Duodenal mucosa (tissue), 2 donors: ENCODE results near the gene CCDC27.

Experiments
- H3K27ac ChIP-seq: one replicate; pipeline ENCODE4 v1.7.0; 2013; ENCODE audit warnings: low read depth, low read length
- H3K27me3 ChIP-seq, 2 donors: one replicate each; pipeline ENCODE4 v1.7.0; 2013; ENCODE audit warnings: low read length in 2 of 2, control low read depth in 1 of 2; ENCODE audit not compliant: insufficient read depth in 2 of 2, control insufficient read depth in 1 of 2
- H3K36me3 ChIP-seq, 2 donors: one replicate each; pipeline ENCODE4 v1.7.0; 2013; ENCODE audit warnings: low read length in 2 of 2, control low read depth in 1 of 2; ENCODE audit not compliant: insufficient read depth in 2 of 2, control insufficient read depth in 1 of 2
- H3K4me1 ChIP-seq, 2 donors: one replicate each; pipeline ENCODE4 v1.7.0; 2013; ENCODE audit warnings: low read length in 2 of 2, control low read depth in 1 of 2; ENCODE audit not compliant: insufficient read depth in 2 of 2, control insufficient read depth in 1 of 2
- H3K4me3 ChIP-seq, 2 donors: one replicate each; pipeline ENCODE4 v1.7.0; 2013; ENCODE audit warnings: low read length in 2 of 2, low read depth in 1 of 2
- H3K9ac ChIP-seq, 2 donors: one replicate each; pipeline ENCODE4 v1.7.0; 2013; ENCODE audit warnings: low read length in 2 of 2, low read depth in 1 of 2
- H3K9me3 ChIP-seq, 2 donors: one replicate each; pipeline ENCODE4 v1.7.0; 2013; ENCODE audit warnings: low read length in 2 of 2, control low read depth in 1 of 2; ENCODE audit not compliant: control insufficient read depth in 1 of 2

CCDC27 gene

DNA sequence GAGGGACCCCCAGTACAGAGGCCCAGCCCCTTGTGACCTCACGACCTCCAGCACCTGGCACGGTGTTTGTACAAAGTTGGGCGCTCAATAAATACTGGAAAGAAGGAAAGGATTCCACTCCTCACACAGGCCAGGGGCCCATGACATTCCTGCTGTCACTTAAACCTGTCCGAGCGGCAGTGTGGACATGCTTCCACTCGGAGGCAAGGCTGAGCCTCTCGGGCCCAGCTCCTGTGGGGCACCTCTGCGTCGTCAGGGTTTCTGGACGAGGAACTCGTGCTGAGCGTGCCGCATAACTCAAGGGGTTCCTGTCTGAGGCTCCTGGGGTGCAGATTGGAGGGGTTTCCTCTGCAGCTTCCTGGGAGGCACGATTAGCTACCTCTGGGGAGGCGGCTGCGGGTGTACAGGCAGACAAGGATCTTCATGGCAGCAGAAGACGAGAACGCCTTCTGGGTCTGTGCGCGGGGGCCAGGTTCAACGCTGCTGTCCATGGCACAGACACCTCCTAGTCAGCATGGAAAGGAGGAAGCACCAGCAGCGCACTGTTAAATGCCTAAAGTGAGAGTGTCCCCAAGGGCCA, 16.7 kb downstream of the CCDC27 start:
- H3K9ac ChIP-seq, result no peak overlapping the region
- no peaks in the 10 kb centered on the region for H3K9me3 ChIP-seq
- H3K27ac ChIP-seq, result no peak overlapping the region
- H3K36me3 ChIP-seq, result no peaks in the 10 kb centered on the region
- peaks cover 15% of the 10 kb centered on the region in 2 donors for H3K27me3 ChIP-seq
- H3K4me3 ChIP-seq, result no peak overlapping the region
- H3K4me1 ChIP-seq, result peaks cover 7 to 17% of the 10 kb centered on the region in 2 donors

DNA sequence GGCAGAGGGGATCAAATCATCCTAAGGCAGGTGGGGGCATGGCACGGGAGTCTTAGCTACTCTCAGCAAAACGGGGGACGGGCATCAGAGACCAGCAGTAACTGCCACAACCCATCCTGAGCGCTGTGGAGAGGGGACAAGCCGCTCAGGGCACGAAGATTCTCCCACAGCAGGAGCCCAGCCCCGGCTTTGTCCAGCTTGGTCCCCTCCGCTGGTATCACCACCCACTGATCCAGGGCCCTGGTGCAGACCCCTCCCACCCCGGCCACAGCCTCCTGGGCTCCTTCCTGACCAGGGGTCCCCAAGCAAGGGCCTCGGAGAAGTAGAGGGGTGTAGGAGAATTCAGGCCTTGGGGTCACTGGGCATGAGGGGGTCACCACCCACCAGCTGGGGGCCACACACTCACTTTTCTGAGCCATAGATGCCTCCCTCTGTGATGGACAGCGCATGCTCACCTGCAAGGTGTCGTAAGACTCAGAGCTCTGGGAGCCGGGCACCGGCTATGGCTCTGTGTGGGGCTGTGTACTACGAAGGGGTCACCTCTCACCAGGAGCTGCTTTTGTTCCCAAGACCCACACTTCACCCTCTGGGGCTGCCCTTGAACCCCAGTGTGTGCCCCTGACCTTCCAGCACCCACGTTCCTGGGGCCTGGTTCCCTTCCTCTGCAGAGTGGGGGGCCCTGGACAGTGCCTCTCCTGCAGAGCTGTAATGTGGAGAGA, 18.0 kb downstream of the CCDC27 start:
- Histone ChIP-seq H3K9ac (no peak overlapping the region), H3K27me3 (peaks cover 15 to 16% of the 10 kb centered on the region in 2 donors), H3K9me3 (no peaks in the 10 kb centered on the region), H3K4me1 (peaks cover 7 to 20% of the 10 kb centered on the region in 2 donors), H3K27ac (no peak overlapping the region), H3K4me3 (no peak overlapping the region), H3K36me3 (no peaks in the 10 kb centered on the region)

DNA sequence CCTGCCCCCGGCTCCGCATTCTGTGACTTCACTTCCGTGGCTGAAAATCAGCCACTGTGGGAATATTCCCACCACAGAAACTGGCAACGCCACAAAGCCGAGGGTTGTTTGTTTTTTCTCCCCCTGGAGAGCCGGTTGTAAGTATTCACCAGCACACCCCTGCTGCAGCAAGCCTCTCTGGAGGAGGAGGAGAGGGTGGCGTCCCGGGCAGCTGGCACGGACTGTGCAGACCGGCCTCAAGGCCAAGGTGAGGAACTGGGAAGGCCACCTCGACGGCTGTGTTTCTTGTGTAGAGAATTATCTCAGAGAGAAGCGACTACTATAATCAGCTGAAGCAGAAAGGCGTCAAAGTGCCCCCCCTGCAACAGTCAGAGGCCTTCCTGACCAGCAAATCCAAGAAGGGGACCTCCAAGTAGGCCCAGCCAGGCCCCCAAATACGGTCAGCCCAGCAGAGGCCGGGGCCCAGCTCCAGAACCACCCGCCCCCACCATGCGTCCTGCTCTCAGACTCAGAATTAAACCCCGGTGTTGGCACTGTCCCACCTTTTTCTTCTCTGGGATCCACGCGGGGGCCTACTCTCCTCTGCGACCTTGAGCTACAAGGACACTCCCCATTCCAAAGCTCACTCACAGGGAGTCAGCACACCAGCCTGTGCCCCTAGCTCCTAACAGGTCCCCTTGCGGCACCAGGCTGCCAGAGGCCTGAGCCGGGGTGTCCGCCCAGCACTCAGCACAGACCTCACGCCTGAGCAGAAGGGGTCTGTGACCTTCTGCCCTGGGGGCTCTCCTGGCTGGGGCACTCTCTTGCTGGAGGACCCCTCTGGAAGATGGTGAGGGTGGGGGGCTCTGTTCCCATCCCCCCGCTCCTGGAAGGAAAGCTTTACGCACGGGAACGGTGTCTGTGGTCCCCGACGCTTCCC, 19.1 kb downstream of the CCDC27 start:
- no peaks in the 10 kb centered on the region for H3K9me3 ChIP-seq
- peak overlapping the region in 1 of 2 donors; percentile 10 for H3K9ac ChIP-seq
- peaks cover 7 to 32% of the 10 kb centered on the region in 2 donors for H3K4me1 ChIP-seq
- no peaks in the 10 kb centered on the region for H3K36me3 ChIP-seq
- H3K4me3 ChIP-seq, result peak overlapping the region; percentile 49 to 62
- no peak overlapping the region for H3K27ac ChIP-seq
- H3K27me3 ChIP-seq, result peaks cover 11 to 16% of the 10 kb centered on the region in 2 donors

DNA sequence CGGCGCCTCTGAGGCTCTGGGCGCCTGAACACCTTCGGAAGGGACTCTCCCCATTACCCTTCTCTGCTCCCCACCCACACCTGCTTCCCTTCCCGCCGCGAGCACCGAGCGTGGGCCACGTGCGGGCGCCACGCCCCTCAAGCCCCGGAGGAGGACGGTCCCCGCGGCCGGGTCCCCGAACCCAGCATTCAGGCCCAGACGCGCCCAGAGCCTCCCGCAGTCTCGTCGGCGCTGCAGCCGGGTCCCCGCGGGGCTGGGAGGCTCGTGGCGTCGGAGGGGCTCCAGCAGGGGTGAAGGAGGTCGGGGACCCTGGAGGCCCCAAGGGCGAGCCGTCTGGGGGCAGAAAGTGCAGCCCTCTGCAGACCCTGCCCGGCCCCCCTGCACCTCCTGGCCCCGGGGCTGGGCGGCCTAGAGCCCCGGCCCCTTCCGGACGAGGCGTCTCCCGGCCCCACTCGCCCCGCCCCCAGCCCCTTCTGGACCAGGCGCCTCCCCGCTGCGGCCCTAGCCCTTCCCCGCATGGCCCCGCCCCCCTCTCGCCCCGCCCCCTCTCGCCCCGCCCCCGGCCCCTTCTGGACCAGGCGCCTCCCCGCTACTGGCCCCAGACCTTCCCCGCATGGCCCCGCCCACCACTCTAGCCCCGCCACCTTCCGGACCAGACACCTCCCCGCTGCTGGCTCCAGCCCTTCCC, 19.9 kb downstream of the CCDC27 start:
- peaks cover 7 to 34% of the 10 kb centered on the region in 2 donors for H3K4me1 ChIP-seq
- peaks cover 9 to 16% of the 10 kb centered on the region in 2 donors for H3K27me3 ChIP-seq
- H3K4me3 ChIP-seq, result peak overlapping the region; percentile 49 to 62
- peak overlapping the region in 1 of 2 donors; percentile 10 for H3K9ac ChIP-seq
- no peak overlapping the region for H3K27ac ChIP-seq
- H3K36me3 ChIP-seq, result no peaks in the 10 kb centered on the region
- H3K9me3 ChIP-seq, result no peaks in the 10 kb centered on the region

DNA sequence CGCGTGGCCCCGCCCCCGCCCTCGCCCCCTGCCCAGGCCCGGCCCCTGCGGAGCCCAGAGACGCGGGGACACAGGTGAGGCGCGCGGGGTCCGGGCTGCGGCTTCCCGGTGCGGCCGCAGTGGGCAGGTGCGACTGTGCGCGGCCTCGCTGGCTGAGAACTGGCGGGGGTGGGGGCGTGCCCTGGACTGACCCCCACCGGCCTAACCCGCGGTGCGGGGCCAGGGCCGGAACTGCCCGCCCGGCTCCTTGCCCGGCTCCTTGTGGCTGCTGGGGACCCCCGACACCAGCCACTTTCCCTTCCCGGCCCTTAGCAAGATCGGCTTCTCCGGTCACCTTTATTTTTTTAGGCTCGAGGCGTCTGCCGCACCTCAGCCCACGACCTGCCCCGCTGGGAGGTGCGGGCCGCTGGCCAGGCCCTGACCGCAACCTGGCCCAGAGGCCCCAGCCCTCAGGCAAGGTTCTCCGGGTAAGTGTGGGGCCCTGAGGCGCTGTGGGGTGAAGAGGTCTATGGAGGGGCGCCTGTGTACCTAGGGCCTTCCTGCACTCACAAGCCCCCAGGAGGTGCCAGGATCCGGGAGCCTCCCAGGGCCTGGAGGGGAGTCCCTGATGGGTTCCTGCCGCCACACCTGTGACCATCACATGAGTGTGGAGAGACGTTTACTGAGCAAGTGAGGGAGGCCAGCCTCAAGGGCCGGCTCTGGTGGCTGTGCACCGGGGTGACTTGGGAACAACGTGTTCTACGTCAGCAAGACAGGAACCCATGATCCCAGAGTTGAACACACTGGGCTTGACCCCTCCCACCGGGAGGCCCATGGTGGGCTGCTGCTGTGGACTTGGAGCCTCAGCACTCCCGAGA, 20.7 kb downstream of the CCDC27 start, which contains the start of gene SMIM1:
Gene SMIM1 (plus strand): TSS at position 35 of the 857 bp plus-strand sequence. CDS start 2,625 bp downstream, outside the sequence.
- H3K9me3 ChIP-seq, result no peaks in the 10 kb centered on the region
- H3K27me3 ChIP-seq, result peaks cover 9 to 16% of the 10 kb centered on the region in 2 donors
- peak within 1 kb of the TSS; percentile 1 to 43 for H3K9ac ChIP-seq
- no peaks in the 10 kb centered on the region for H3K36me3 ChIP-seq
- no peak within 1 kb of the TSS for H3K27ac ChIP-seq
- H3K4me3 ChIP-seq, result peak within 1 kb of the TSS; percentile 51 to 62
- H3K4me1 ChIP-seq, result peaks cover 7 to 34% of the 10 kb centered on the region in 2 donors

GRCh38 chr1:3773572-3774275, 21.5 kb downstream of the CCDC27 start:
- peaks cover 7 to 34% of the 10 kb centered on the region in 2 donors for H3K4me1 ChIP-seq
- H3K27me3 ChIP-seq, result peaks cover 9 to 16% of the 10 kb centered on the region in 2 donors
- H3K9ac ChIP-seq, result no peak overlapping the region
- H3K4me3 ChIP-seq, result peak overlapping the region in 1 of 2 donors; percentile 51
- no peaks in the 10 kb centered on the region for H3K9me3 ChIP-seq
- peaks cover 0 to under 1% of the 10 kb centered on the region in 2 donors for H3K36me3 ChIP-seq
- no peak overlapping the region for H3K27ac ChIP-seq

DNA sequence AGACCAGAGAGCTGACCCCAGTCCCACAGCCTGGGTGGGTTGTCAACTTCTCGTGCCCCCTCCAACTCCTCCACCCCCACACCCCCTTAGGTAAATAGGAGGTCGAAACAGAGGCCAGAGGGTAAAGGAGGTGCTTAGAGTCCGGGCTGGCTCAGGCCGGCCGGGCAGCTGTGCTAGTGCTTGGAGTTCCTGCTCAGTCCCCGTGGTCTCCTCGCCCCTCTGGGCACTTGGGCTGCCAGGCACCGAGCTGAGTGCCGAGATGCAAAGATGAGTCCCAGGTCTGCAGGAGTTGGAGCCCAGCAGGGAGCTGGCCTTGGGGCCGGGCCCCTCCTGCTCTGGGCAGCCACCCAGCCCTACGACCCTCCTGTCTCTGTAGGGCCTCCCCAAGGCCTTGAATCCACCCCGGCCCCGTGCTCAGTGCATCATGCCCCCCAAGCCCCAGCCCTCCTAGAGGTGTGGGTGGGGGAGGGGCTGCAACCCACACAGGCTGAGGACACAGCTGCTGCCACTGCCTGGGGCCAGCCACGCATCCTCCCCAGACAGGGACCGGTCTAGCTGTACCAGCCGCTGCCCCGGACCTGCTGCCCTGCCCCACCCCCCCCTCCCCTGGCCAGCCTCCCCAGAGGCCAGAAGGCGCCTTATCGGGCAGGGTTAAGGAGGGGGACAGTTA, 22.2 kb downstream of the CCDC27 start:
- Histone ChIP-seq H3K4me3 (no peak overlapping the region), H3K4me1 (peaks cover 7 to 34% of the 10 kb centered on the region in 2 donors), H3K9ac (no peak overlapping the region), H3K27me3 (peaks cover 9 to 16% of the 10 kb centered on the region in 2 donors), H3K9me3 (no peaks in the 10 kb centered on the region), H3K36me3 (peaks cover 0 to 7% of the 10 kb centered on the region in 2 donors), H3K27ac (no peak overlapping the region)

DNA sequence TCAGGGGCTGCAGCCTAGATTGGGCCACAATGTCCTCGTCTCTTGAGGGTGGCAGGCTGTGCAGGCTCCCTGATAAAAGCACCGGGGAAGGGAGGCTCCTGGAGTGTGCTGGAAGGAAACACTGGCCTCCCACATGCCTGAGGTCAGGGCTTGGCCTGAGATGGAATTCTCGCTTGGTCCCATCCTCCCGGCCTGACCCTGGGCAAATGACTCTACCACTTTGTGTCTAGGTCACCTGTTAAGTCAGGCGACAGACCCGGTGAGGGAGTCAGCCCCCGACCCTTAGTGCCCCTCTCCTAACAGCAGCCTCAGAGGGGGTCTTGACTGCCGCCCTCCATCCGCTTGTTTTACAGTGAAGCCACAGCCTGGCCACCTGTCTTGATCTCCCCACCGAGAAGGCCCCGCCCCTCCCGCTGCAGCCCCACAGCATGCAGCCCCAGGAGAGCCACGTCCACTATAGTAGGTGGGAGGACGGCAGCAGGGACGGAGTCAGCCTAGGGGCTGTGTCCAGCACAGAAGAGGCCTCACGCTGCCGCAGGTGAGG, 22.8 kb downstream of the CCDC27 start:
- H3K4me3 ChIP-seq, result no peak overlapping the region
- H3K36me3 ChIP-seq, result peaks cover 6 to 13% of the 10 kb centered on the region in 2 donors
- H3K9me3 ChIP-seq, result no peaks in the 10 kb centered on the region
- H3K9ac ChIP-seq, result no peak overlapping the region
- no peak overlapping the region for H3K27ac ChIP-seq
- peaks cover 9 to 16% of the 10 kb centered on the region in 2 donors for H3K27me3 ChIP-seq
- peaks cover 7 to 34% of the 10 kb centered on the region in 2 donors for H3K4me1 ChIP-seq
